ENCODE results near the gene STK36. TPM values are rescaled to one million over a fixed set of nuclear protein-coding genes. Genes with fewer than 3 reads are reported as not detected.

Gene STK36
- total RNA-seq, 1 donor from 2014 or later: 41.1 TPM

- intact Hi-C loops (cut with DNase I): no loop called here
- Histone ChIP-seq H3K36me3 (no peaks in the 10 kb centered on the region), H3K4me1 (peaks cover 34% of the 10 kb centered on the region), H3K4me3 (no peak overlapping the region), H3K27ac (peak overlapping the region; percentile 51), H3K27me3 (ENCODE audit: low read depth) (no peaks in the 10 kb centered on the region), H3K9me3 (peaks cover 6% of the 10 kb centered on the region)
- TF ChIP-seq CTCF (IDR thresholded peaks at IDR 0.05): no peak
- ATAC-seq: no peak
- no peak for DNase-seq
Measured at GRCh38 chr2:218732052-218732760, 60.3 kb downstream of the STK36 start.

GRCh38 chr2:218732761-218733158 lies 60.9 kb downstream of the STK36 start:
- peak overlapping the region; percentile 51 for H3K27ac ChIP-seq
- TF ChIP-seq CTCF (IDR thresholded peaks at IDR 0.05): no peak
- DNase-seq (no peak), ATAC-seq (no peak)
- peaks cover 1% of the 10 kb centered on the region for H3K9me3 ChIP-seq
- no peaks in the 10 kb centered on the region for H3K27me3 ChIP-seq (ENCODE audit: low read depth)
- no peak overlapping the region for H3K4me3 ChIP-seq
- H3K36me3 ChIP-seq: peaks cover 5% of the 10 kb centered on the region
- intact Hi-C loops (cut with DNase I): no loop called here
- peaks cover 34% of the 10 kb centered on the region for H3K4me1 ChIP-seq

GRCh38 chr2:218733171-218734021 lies 61.5 kb downstream of the STK36 start:
- no peaks in the 10 kb centered on the region for H3K27me3 ChIP-seq (ENCODE audit: low read depth)
- intact Hi-C loops (cut with DNase I): no loop called here
- no peak overlapping the region for H3K4me3 ChIP-seq
- DNase-seq: peak; percentile 66
- peak overlapping the region; percentile 41 for H3K27ac ChIP-seq
- no peaks in the 10 kb centered on the region for H3K9me3 ChIP-seq
- peaks cover 11% of the 10 kb centered on the region for H3K36me3 ChIP-seq
- peak; percentile 85 to 91 for ATAC-seq
- peaks cover 34% of the 10 kb centered on the region for H3K4me1 ChIP-seq
- TF ChIP-seq CTCF (IDR thresholded peaks at IDR 0.05): no peak

- intact Hi-C loops (cut with DNase I): no loop called here
- H3K27ac ChIP-seq: peak overlapping the region; percentile 41
Measured at GRCh38 chr2:218734190-218734975, 62.5 kb downstream of the STK36 start.

More at GRCh38 chr2:218734190-218734975, 62.5 kb downstream of the STK36 start:
- peaks cover 21% of the 10 kb centered on the region for H3K36me3 ChIP-seq
- H3K4me3 ChIP-seq: no peak overlapping the region
- ATAC-seq: no peak
- DNase-seq: no peak
- H3K4me1 ChIP-seq: peaks cover 34% of the 10 kb centered on the region
- no peaks in the 10 kb centered on the region for H3K27me3 ChIP-seq (ENCODE audit: low read depth)
- no peaks in the 10 kb centered on the region for H3K9me3 ChIP-seq
- TF ChIP-seq CTCF (IDR thresholded peaks at IDR 0.05): no peak
